ENCODE measurements around the gene ITGB5.

ITGB5 gene

DNA sequence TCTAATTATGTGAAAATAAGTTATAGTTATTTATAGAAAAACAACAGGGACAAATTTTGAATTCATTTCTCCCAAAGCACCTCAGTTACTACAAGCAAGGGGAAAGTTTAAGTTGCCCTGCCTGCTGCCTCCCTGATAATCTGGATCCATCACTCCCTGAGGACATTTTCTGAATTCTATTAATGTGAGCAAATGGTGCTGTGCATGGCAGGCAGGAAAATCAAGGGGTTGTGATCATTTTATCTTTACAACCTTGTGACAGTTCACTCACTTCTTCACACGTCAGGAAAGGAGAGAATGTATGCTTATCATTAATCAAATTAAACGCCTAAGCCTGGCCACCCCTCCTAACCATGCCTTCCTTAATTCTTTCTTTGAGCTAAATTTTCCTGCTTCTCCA lies 39.3 kb downstream of the ITGB5 start:
- no peak for TF ChIP-seq CREB1 (IDR thresholded peaks at IDR 0.05; ENCODE audit: low read depth)
- TF ChIP-seq, protein P1, sequence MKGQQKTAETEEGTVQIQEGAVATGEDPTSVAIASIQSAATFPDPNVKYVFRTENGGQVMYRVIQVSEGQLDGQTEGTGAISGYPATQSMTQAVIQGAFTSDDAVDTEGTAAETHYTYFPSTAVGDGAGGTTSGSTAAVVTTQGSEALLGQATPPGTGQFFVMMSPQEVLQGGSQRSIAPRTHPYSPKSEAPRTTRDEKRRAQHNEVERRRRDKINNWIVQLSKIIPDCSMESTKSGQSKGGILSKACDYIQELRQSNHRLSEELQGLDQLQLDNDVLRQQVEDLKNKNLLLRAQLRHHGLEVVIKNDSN (IDR thresholded peaks at IDR 0.05), result no peak
- no peak for TF ChIP-seq RAD21 (IDR thresholded peaks at IDR 0.05; ENCODE audit: low read depth)
- no peak for TF ChIP-seq EP300 (IDR thresholded peaks at IDR 0.05; ENCODE audit: borderline replicate concordance)
- no peak for TF ChIP-seq EGR1 (IDR thresholded peaks at IDR 0.05)
- TF ChIP-seq NFIC (IDR thresholded peaks at IDR 0.05), result no peak
- no peak for TF ChIP-seq ZBTB7A (IDR thresholded peaks at IDR 0.05; ENCODE audit: low read depth)
- TF ChIP-seq, protein P2, sequence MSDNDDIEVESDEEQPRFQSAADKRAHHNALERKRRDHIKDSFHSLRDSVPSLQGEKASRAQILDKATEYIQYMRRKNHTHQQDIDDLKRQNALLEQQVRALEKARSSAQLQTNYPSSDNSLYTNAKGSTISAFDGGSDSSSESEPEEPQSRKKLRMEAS (IDR thresholded peaks at IDR 0.05), result no peak
- TF ChIP-seq TCF12 (IDR thresholded peaks at IDR 0.05; ENCODE audit: low read depth), result no peak
- no peak for TF ChIP-seq CEBPB (IDR thresholded peaks at IDR 0.05)

- TF ChIP-seq, protein P2 (IDR thresholded peaks at IDR 0.05), result no peak
- no peak for TF ChIP-seq TEAD4 (IDR thresholded peaks at IDR 0.05)
- TF ChIP-seq ZBTB7A (IDR thresholded peaks at IDR 0.05; ENCODE audit: low read depth), result no peak
- TF ChIP-seq, protein P3, sequence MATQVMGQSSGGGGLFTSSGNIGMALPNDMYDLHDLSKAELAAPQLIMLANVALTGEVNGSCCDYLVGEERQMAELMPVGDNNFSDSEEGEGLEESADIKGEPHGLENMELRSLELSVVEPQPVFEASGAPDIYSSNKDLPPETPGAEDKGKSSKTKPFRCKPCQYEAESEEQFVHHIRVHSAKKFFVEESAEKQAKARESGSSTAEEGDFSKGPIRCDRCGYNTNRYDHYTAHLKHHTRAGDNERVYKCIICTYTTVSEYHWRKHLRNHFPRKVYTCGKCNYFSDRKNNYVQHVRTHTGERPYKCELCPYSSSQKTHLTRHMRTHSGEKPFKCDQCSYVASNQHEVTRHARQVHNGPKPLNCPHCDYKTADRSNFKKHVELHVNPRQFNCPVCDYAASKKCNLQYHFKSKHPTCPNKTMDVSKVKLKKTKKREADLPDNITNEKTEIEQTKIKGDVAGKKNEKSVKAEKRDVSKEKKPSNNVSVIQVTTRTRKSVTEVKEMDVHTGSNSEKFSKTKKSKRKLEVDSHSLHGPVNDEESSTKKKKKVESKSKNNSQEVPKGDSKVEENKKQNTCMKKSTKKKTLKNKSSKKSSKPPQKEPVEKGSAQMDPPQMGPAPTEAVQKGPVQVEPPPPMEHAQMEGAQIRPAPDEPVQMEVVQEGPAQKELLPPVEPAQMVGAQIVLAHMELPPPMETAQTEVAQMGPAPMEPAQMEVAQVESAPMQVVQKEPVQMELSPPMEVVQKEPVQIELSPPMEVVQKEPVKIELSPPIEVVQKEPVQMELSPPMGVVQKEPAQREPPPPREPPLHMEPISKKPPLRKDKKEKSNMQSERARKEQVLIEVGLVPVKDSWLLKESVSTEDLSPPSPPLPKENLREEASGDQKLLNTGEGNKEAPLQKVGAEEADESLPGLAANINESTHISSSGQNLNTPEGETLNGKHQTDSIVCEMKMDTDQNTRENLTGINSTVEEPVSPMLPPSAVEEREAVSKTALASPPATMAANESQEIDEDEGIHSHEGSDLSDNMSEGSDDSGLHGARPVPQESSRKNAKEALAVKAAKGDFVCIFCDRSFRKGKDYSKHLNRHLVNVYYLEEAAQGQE (IDR thresholded peaks at IDR 0.05; ENCODE audit: low read depth), result no peak
- TF ChIP-seq, protein P1 (IDR thresholded peaks at IDR 0.05), result no peak
- TF ChIP-seq EGR1 (IDR thresholded peaks at IDR 0.05), result no peak
- no peak for TF ChIP-seq FOXM1 (IDR thresholded peaks at IDR 0.05; ENCODE audit: borderline replicate concordance, low read depth)
- no peak for TF ChIP-seq NFIC (IDR thresholded peaks at IDR 0.05)
- TF ChIP-seq YY1 (IDR thresholded peaks at IDR 0.05; ENCODE audit: low read depth), result no peak
- no peak for TF ChIP-seq TCF12 (IDR thresholded peaks at IDR 0.05; ENCODE audit: low read depth)
- TF ChIP-seq CREB1 (IDR thresholded peaks at IDR 0.05; ENCODE audit: low read depth), result no peak
- TF ChIP-seq EP300 (IDR thresholded peaks at IDR 0.05; ENCODE audit: borderline replicate concordance), result no peak
- TF ChIP-seq RAD21 (IDR thresholded peaks at IDR 0.05; ENCODE audit: low read depth), result no peak
- no peak for TF ChIP-seq TAF1 (IDR thresholded peaks at IDR 0.05; ENCODE audit: low read depth)
- no peak for TF ChIP-seq CEBPB (IDR thresholded peaks at IDR 0.05)
These were observed 40.1 kb downstream of the ITGB5 start for GRCh38 chr3:124847051-124847450.

DNA sequence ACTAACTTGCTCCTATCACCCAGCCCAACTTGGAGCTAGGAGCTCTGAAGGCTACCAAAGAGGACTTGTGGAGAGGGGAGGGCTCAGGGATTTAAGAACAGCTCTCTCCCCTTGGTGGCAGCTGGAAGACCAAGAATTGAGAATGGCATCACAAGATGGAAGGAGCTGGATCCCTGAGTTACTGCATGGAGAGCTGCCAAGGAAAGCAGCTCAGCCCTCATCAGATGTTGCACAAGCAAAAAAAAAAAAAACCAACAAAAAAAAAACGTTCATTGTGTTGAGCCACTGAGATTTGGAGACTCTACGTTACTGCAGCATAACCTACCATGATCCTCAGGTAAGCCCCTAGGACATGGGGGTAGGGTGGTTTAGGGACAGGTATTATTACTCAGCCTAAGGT lies 41.0 kb downstream of the ITGB5 start:
- no peak for TF ChIP-seq EP300 (IDR thresholded peaks at IDR 0.05; ENCODE audit: borderline replicate concordance)

GRCh38 chr3:124845406-124845805 lies 41.8 kb downstream of the ITGB5 start:
- TF ChIP-seq, protein P3 (IDR thresholded peaks at IDR 0.05; ENCODE audit: low read depth), result no peak
- TF ChIP-seq TAF1 (IDR thresholded peaks at IDR 0.05; ENCODE audit: low read depth) (no peak), TCF12 (IDR thresholded peaks at IDR 0.05; ENCODE audit: low read depth) (no peak), FOXM1 (IDR thresholded peaks at IDR 0.05; ENCODE audit: borderline replicate concordance, low read depth) (no peak), EGR1 (IDR thresholded peaks at IDR 0.05) (no peak), TEAD4 (IDR thresholded peaks at IDR 0.05) (no peak), NFIC (IDR thresholded peaks at IDR 0.05) (no peak), YY1 (IDR thresholded peaks at IDR 0.05; ENCODE audit: low read depth) (no peak), CREB1 (IDR thresholded peaks at IDR 0.05; ENCODE audit: low read depth) (no peak), EP300 (IDR thresholded peaks at IDR 0.05; ENCODE audit: borderline replicate concordance) (no peak), RAD21 (IDR thresholded peaks at IDR 0.05; ENCODE audit: low read depth) (no peak)
- TF ChIP-seq, protein P1 (IDR thresholded peaks at IDR 0.05), result no peak

DNA sequence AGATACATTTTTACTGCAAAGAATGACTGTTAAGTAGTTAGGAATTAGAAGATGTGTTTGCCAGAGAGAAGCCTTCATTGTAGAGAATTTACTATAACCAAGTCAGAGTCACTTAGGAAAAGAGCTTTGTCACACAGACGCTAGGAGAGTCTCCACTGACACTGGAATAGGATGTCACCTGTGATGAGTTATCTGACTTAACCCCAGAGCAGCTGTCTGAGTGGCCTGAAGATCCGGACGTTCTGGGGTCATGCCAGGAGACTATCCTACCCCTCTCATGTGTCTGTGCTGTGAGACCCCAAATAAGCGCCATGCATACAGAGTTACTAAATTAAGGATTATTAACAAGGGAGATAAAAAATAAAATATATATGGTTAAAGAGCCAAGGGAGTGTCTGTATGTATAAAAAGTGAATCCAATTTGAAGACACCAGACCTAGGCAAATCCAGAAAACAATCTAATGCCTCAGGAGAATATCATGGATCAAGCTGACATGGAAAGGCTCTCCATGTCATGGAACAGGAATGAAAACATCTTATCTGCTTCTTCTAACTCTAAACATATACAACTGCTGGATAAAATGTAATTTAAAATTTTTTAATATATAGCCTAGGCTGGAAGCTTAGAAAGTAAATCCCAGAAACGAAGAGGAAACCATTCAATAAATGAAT lies 43.5 kb downstream of the ITGB5 start:
- no peak for TF ChIP-seq TEAD4 (IDR thresholded peaks at IDR 0.05)
- no peak for TF ChIP-seq ZBTB7A (IDR thresholded peaks at IDR 0.05; ENCODE audit: low read depth)
- TF ChIP-seq CREB1 (IDR thresholded peaks at IDR 0.05; ENCODE audit: low read depth), result no peak
- no peak for TF ChIP-seq YY1 (IDR thresholded peaks at IDR 0.05; ENCODE audit: low read depth)
- TF ChIP-seq, protein P1 (IDR thresholded peaks at IDR 0.05), result no peak
- TF ChIP-seq FOXM1 (IDR thresholded peaks at IDR 0.05; ENCODE audit: borderline replicate concordance, low read depth), result no peak
- no peak for TF ChIP-seq RAD21 (IDR thresholded peaks at IDR 0.05; ENCODE audit: low read depth)
- no peak for TF ChIP-seq TCF12 (IDR thresholded peaks at IDR 0.05; ENCODE audit: low read depth)
- TF ChIP-seq EP300 (IDR thresholded peaks at IDR 0.05; ENCODE audit: borderline replicate concordance), result no peak

All from Ishikawa (cell line).